ENCODE data around the gene ARHGEF28.

- TF ChIP-seq CTCF (conservative IDR thresholded peaks at IDR 0.05; ENCODE audit: low read length) = no peak
- TF ChIP-seq EZH2phosphoT487 (IDR thresholded peaks at IDR 0.05; ENCODE audit: borderline replicate concordance, low read depth, low read length) = no peak
Observed at GRCh38 chr5:73633060-73633459, 7.1 kb downstream of the ARHGEF28 start.

Measured in OCI-LY7 (cell line).